Stimulated activated CD4-positive, alpha-beta T cell treated with anti-CD3 and anti-CD28 coated beads, Interleukin-12 subunit alpha, Interleukin-12 subunit beta, amount 100 ng/mL, for 24 hours (primary cell): ENCODE results near the gene CCS.
"Not testable (repeated sequence)": the region's sequence is repeated elsewhere in the genome, so short reads cannot be mapped to it uniquely, and the experiment has no call there.

Experiments used
- DNase-seq, 2 experiments: peaks; one replicate each; pipeline ENCODE4 v3.0.0-alpha.2; 2020; ENCODE audit warnings: low read depth in 2 of 2

CCS gene

GRCh38 chr11:66626382-66626781 is 33.4 kb downstream of the CCS start:
- DNase-seq: no peak

GRCh38 chr11:66626926-66627325 is 33.9 kb downstream of the CCS start:
- DNase-seq: no peak

GRCh38 chr11:66628061-66628603 is 35.1 kb downstream of the CCS start:
- DNase-seq: no peak

GRCh38 chr11:66629356-66629755 is 36.4 kb downstream of the CCS start:
- DNase-seq: no peak

GRCh38 chr11:66631883-66632282 is 38.9 kb downstream of the CCS start:
- no peak for DNase-seq

- DNase-seq: no peak
Measured at GRCh38 chr11:66632952-66633351, 40.0 kb downstream of the CCS start.

GRCh38 chr11:66636411-66636810 is 43.4 kb downstream of the CCS start:
- DNase-seq: no peak

GRCh38 chr11:66637557-66638176 is 44.7 kb downstream of the CCS start:
- DNase-seq: no peak

- peak; percentile 89 to 93 for DNase-seq
Measured at GRCh38 chr11:66638177-66639065, 45.4 kb downstream of the CCS start, which contains the start of gene RBM4. Gene RBM4 (plus strand): TSS chr11:66638703. CDS start chr11:66639712, 1,009 bp downstream.

GRCh38 chr11:66639066-66639813 is 46.3 kb downstream of the CCS start:
- no peak for DNase-seq

- DNase-seq: not testable (repeated sequence)
Measured at GRCh38 chr11:66639814-66640340, 46.9 kb downstream of the CCS start.

GRCh38 chr11:66641834-66642233 is 48.8 kb downstream of the CCS start:
- DNase-seq: no peak

GRCh38 chr11:66643745-66644437 is 50.9 kb downstream of the CCS start:
- DNase-seq: no peak

- no peak for DNase-seq
Measured at GRCh38 chr11:66646828-66647227, 53.8 kb downstream of the CCS start.

- no peak for DNase-seq
Measured at GRCh38 chr11:66649903-66650302, 56.9 kb downstream of the CCS start.

- DNase-seq: no peak
Measured at GRCh38 chr11:66651016-66651415, 58.0 kb downstream of the CCS start.

- no peak for DNase-seq
Measured at GRCh38 chr11:66652651-66653050, 59.7 kb downstream of the CCS start.

- DNase-seq: no peak
Measured at GRCh38 chr11:66653123-66653522, 60.1 kb downstream of the CCS start.
